HG02610 (cell line): Measurements from ENCODE around the gene UCP1.

Experiments
- ATAC-seq: cut with Tn5 transposase; IDR thresholded peaks from one replicate; pipeline ENCODE4 v1.9.1; 2021; ENCODE audit warnings: mild to moderate bottlenecking, moderate library complexity; ENCODE audit not compliant: unreplicated experiment

Gene UCP1, protein sequence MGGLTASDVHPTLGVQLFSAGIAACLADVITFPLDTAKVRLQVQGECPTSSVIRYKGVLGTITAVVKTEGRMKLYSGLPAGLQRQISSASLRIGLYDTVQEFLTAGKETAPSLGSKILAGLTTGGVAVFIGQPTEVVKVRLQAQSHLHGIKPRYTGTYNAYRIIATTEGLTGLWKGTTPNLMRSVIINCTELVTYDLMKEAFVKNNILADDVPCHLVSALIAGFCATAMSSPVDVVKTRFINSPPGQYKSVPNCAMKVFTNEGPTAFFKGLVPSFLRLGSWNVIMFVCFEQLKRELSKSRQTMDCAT

GRCh38 chr4:140568507-140569306 is at the start of gene UCP1:
Gene UCP1 (minus strand): TSS chr4:140568961. CDS start chr4:140568729, 232 bp downstream.
- no peak for ATAC-seq

DNA sequence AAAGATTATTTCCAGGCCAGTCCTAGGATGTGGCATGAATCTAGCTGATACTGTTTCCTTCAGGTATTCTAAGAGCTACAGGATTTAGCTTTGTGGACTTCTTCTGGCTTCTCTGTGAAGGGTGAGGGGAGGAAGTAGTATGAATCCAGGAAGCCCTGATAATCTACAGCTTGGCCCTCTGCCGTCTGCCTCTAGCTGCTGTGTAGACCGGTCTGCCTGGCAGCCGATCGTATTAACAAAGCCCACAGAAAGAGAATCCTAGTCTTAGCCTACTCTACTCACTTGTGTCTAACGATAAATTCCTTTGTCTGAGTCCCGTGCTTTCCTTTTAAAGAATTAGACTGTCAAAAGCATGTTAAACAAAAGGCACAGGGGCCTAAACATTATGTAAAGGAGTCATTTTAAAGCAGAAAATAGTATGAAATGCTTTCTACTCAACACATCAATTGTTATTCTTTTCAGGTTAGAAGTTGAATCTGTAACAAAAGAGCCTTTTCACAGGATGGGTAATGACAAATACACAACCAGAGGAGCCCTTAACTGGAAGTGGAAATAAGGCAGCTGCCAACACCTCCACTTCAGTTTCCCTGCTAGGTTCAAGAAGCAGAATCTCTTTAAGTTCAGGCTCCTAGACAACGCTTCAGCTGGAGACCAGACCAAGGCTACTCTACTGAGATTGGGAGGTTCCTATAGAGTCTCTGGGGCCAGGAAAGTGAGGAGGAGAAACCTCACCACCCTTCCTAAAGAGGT is 48.9 kb upstream of the UCP1 start:
- no peak for ATAC-seq

DNA sequence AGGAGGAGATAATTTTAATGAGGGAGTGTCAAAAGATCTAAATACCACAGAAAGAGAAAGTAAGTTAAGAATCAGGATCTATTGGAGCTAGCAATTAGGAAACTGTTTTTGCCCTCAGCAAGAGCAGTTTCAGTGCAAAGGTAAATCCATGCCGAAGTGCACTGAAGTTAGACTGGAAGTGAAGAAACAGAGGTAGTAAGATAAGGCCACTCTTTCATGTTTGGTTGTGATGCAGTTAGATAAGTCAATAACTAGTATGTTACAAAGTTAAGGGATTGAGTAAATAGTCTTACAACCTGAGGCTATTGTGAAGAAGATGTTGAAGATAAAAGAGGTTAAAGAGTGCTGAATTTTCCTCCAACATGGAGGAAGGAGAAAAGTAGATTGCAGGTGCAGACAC is 46.7 kb upstream of the UCP1 start:
- ATAC-seq, result no peak

- no peak for ATAC-seq
Observed at GRCh38 chr4:140612357-140612756, 43.6 kb upstream of the UCP1 start.

GRCh38 chr4:140611854-140612253 is 43.1 kb upstream of the UCP1 start:
- ATAC-seq, result no peak

DNA sequence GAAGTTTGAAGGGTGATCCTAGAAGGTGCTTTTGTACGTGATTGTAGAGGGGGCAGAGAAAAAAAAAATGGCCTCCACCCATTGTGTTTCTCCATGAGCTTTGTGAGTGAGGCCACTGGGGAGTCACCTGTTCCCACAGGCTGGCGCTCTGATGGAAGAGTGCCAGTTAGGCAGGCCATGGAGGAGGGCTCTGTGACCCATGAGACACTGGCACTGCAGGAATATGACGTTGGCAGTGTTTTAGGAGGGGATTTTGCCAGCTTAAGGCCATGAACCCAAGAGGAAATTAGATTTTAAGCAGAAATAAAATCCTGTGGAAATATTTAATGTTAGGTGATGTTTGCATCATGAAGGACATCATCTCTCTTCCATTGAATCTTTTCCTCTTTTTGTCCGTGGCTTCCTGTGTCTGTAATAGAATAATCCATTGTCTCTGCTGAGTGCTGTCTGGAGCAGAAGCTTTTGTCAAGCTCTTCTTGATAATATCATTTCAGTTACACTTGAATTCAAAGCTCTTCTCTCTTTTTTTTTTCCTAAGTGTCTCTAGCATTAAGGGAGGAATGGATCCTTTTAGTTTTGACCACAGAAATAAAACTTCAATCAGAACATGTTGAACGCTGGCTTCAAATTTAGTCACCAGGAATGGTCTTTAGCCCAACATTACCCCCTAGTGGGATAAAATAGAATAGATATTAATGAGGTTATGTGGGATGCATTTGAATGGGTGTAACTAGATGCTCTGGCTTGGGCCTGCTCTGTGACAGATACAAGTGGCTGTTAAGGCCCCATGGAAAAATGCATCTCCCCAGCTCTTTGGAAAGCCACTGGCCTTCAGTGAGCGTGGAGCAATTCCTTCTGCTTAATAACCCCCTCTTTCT is 41.0 kb upstream of the UCP1 start:
- ATAC-seq, result peak; percentile 82

DNA sequence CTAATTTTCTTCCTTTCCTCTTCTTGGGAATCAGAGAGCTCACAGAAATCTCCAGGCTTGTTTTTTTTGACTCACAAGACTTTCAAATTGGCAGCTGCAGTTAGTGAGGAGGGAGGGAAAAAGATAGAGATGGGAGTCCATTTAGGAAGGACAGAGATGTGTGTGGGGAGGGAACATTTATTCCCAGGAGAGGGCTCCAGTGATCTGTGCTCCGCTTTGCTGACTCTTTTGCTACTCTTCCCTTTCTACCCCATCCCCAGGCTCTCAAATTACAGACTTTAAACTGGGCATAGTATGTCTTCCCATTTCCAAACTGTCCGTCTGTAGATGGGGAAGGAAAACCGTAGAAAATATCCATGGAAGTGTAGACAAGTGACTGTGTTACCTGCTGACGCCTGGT is 39.1 kb upstream of the UCP1 start:
- ATAC-seq, result no peak

DNA sequence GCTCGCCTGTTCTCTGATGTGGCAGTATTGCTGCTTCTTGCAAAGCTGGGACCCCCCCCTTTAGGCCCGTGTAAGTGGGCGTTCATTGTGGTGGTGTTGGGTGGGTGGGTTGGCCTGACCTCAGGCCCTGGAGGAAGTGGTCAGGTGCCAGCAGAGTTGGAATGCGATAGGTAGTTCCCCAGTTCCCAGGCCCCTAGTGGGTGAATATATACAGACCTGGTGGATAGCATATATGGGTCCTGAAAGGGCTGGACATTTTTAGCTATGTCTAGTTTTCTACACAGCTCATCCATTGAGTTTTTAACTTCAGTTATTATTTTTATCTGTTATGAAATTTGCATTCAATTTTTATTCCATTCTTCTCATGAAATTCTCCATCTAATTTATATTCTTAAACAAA is 35.8 kb upstream of the UCP1 start:
- ATAC-seq, result no peak

DNA sequence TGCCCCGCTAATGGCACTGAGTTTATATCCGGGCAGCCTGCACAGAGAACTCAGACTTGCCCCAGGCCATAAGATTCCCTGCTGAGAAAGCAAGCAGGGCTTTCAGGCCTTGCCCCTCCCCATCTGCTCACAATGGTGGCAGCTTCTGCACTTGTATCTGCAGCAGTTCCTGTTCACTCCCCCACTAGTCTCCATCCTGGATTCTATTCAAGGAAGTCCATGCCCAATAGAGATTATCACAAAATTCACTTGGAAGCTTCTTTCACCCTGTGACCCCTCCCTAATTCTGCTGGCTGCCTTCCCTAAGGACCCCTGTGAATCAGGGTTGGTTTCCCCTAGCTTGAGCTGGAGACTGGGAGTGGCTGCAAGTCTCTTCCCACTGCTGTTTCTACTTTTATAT is 34.5 kb upstream of the UCP1 start:
- ATAC-seq, result no peak

DNA sequence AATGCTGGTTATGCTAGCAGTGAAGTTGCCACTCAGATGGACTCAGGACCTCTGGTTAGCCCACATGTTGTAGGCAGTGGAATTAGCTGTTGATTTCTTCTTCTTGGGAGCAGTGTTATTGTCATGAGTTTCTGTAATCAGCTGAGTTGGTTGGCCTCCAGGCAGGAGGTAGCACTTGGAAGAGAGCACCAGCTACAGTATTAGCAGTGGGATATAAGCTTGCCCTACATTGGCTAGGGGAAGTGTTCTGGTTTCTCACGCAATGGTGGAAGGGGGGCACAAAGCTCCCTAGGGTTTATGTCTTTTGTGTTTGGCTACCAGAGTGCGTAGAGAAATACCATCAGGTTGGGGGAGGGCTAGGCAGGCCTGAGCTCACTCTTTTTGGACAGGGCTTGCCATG is 34.0 kb upstream of the UCP1 start:
- ATAC-seq, result no peak

DNA sequence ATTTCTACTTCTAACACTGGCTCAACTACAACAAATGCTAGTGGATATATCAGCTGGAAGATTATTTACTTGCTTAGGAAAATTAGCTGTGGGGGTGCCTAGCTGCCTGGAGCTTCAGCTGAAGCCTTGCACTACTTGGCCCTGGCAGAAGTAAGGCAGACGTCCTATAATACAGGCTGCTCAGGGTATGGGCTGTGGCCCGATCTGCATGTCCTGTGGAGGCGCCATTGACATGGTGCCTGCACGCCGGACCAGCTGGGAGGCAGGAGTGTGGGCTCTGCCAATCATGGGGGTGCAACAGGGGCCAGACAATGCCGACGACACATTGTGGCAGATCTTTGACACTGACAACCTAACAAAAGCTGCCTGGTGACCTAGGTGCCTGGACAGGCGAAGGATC is 31.6 kb upstream of the UCP1 start:
- no peak for ATAC-seq

GRCh38 chr4:140595065-140595464 is 26.3 kb upstream of the UCP1 start:
- peak; percentile 54 for ATAC-seq

- no peak for ATAC-seq
Observed at GRCh38 chr4:140584439-140584838, 15.7 kb upstream of the UCP1 start.

- ATAC-seq, result no peak
Observed at GRCh38 chr4:140581078-140581477, 12.3 kb upstream of the UCP1 start.

DNA sequence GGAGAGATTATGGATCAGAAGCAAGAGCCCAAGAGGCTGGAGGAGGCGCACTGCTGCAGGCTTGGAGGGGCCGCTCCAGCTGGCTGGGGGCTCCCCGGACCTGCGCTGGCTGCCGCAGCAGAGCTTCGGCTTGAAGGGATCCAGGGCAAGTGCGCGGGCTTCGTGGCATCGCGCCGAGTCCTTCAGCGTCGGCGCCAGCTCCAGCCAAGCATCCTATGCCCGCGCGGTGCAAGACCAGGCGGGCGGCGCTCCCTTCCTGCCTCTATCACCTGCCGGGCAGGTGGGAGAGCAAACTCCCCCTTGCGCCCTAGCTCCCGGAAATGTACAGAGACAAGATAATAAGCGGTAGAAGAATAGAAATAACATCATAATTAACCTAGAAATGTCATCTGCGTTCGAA is 10.5 kb upstream of the UCP1 start:
- ATAC-seq, result no peak

DNA sequence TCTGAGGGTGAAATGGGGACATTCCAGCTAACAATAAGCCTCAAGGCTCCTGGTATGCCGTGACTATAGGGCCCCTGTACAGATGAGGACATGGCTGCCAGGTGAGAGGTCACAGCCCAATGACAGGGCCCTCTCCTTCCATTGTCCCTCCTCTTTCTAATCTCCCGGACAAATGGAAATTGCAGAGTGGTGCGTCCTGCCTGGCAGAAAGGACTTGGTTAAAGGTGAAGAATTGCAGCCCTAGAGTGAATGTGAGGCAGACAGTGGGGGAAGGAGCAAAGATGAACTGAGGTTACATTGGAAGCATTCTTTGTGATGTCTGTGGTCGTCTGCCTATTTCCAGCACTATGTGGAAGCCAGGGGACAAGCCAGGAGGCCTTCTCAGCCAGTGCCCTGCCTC is 6.7 kb upstream of the UCP1 start:
- ATAC-seq, result no peak

DNA sequence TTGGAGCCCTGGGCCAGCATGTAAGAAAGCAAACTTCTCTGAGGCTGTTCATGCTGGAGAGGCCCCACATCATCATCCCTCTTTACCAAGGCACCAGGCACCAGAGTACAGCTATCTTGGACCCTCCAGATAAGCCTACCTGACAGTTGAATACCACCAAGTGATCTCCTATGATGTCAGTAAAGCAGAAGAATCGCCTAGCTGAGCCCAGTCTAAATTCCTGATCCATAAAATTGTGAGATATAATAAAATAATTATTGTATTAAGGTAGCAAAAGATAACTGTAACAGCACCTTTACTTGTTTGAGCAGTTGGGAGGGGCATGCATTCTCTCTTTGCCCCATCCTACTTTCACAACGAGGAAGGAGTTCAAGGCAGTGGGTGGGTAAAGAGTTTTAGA is 2.9 kb upstream of the UCP1 start:
- no peak for ATAC-seq

DNA sequence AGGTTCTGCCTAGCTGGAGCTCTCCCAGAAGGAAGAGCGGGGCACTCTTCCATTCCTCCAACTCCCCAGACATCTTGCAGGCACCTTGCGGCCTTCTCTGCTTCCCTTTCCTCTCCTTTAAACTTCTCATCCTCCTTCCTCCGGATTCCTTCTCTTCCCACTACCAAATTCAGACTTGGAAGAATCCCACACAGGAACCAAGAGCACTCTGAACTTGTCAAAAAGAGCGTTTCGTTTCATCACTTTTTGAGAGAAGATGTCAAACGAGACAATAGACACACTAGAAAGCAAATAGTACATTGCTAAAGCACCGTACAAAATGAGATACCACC is 512 bp upstream of the UCP1 start:
- no peak for ATAC-seq

DNA sequence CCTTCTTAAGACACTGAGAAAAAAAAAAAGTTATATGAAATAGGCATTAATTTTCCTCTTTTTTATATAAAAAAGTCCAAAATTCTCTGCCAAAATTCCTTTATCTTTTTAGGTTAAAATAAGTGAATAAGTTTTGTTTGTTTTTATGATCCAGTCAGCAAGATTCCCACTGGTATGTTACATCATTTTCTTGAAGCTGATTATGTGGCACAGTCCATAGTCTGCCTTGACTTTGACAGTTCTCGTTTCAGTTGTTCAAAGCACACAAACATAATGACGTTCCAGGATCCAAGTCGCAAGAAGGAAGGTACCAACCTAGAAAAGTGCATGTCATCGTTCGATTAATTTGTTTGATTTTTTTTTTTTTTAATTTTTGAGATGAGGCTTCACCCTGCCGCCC is 9.1 kb downstream of the UCP1 start:
- no peak for ATAC-seq

GRCh38 chr4:140557831-140558435 is 10.8 kb downstream of the UCP1 start:
- no peak for ATAC-seq
